SH-SY5Y (cell line): ENCODE data around the gene SUSD3.

Source experiments
- GATA2 ChIP-seq: IDR thresholded peaks from 2 replicates; pipeline ENCODE4 v1.6.1; 2011; ENCODE audit warnings: mild to moderate bottlenecking, low read depth, low read length
- GATA3 ChIP-seq: IDR thresholded peaks from 2 replicates; pipeline ENCODE4 v1.6.1; 2011; ENCODE audit warnings: low read depth, mild to moderate bottlenecking, low read length, moderate library complexity

Gene SUSD3

GRCh38 chr9:93130861-93131481 is 72.5 kb downstream of the SUSD3 start:
- TF ChIP-seq GATA2 = no peak
- TF ChIP-seq GATA3 = no peak

GRCh38 chr9:93131599-93132286 is 73.2 kb downstream of the SUSD3 start:
- no peak for TF ChIP-seq GATA2
- TF ChIP-seq GATA3 = no peak

- TF ChIP-seq GATA2 (no peak), GATA3 (no peak)
These were observed 73.9 kb downstream of the SUSD3 start for GRCh38 chr9:93132287-93132927.

GRCh38 chr9:93132946-93133680 is 74.6 kb downstream of the SUSD3 start:
- no peak for TF ChIP-seq GATA2
- no peak for TF ChIP-seq GATA3

- TF ChIP-seq GATA3 (no peak), GATA2 (no peak)
These were observed 75.1 kb downstream of the SUSD3 start for GRCh38 chr9:93133681-93134014.

- no peak for TF ChIP-seq GATA2
- TF ChIP-seq GATA3 = no peak
These were observed 75.7 kb downstream of the SUSD3 start, which contains the start of gene NINJ1 for GRCh38 chr9:93134015-93134739. Gene NINJ1, minus strand, starts transcription at chr9:93134251. Its CDS starts 34 bp downstream, at chr9:93134217.
